DOHH2 (cell line): ENCODE results near the gene TPD52L2.

Experiments used
- H3F3A ChIP-seq: fragments of 200-600 bp; sonication (generic), shearing (Covaris generic); 2 replicates; pipeline ENCODE4 v1.6.0; 2016; ENCODE audit warnings: antibody characterized with exemption, mild to moderate bottlenecking; ENCODE audit not compliant: control insufficient read depth, insufficient read depth
- H3K27ac ChIP-seq: fragments of 200-600 bp; sonication (generic); 2 replicates; pipeline ENCODE4 v1.5.1; 2014; ENCODE audit warnings: low read depth, mild to moderate bottlenecking, low read length, moderate library complexity
- H3K27me3 ChIP-seq: fragments of 200-600 bp; sonication (generic); 2 replicates; pipeline ENCODE4 v1.6.1; 2014; ENCODE audit warnings: mild to moderate bottlenecking, low read length, mixed read lengths; ENCODE audit not compliant: control insufficient read depth
- H3K36me3 ChIP-seq: fragments of 200-600 bp; sonication (generic); 2 replicates; pipeline ENCODE4 v1.6.1; 2014; ENCODE audit warnings: mild to moderate bottlenecking, low read length, moderate library complexity, mixed read lengths; ENCODE audit not compliant: control insufficient read depth
- H3K4me1 ChIP-seq: fragments of 200-600 bp; sonication (generic); 2 replicates; pipeline ENCODE4 v1.6.1; 2014; ENCODE audit warnings: mild to moderate bottlenecking, low read length, mixed read lengths; ENCODE audit not compliant: control insufficient read depth
- H3K4me2 ChIP-seq: fragments of 200-600 bp; sonication (generic); 2 replicates; pipeline ENCODE4 v1.6.0; 2014; ENCODE audit warnings: mild to moderate bottlenecking, low read length, moderate library complexity
- H3K4me3 ChIP-seq: fragments of 200-600 bp; sonication (generic); 2 replicates; pipeline ENCODE4 v1.5.1; 2014; ENCODE audit warnings: mild to moderate bottlenecking, low read length, mixed read lengths
- H3K79me2 ChIP-seq: fragments of 200-600 bp; sonication (generic); 2 replicates; pipeline ENCODE4 v1.6.1; 2014; ENCODE audit warnings: mild to moderate bottlenecking, low read length, mixed read lengths; ENCODE audit not compliant: control insufficient read depth
- H3K9me2 ChIP-seq: fragments of 200-600 bp; sonication (generic); replicated peaks from 2 replicates; pipeline ENCODE4 v1.6.1; 2014; ENCODE audit warnings: mild to moderate bottlenecking, low read length, mixed read lengths; ENCODE audit not compliant: control insufficient read depth
- H3K9me3 ChIP-seq: fragments of 200-600 bp; sonication (generic); 2 replicates; pipeline ENCODE4 v1.6.1; 2014; ENCODE audit warnings: antibody characterized with exemption, low read length, mixed read lengths; ENCODE audit not compliant: control insufficient read depth, insufficient read depth
- H4K20me1 ChIP-seq: fragments of 200-600 bp; sonication (generic); 2 replicates; pipeline ENCODE4 v1.6.0; 2014; ENCODE audit warnings: low read depth, mild to moderate bottlenecking, antibody characterized with exemption, low read length, moderate library complexity; ENCODE audit not compliant: control insufficient read depth, insufficient read depth
- CTCF ChIP-seq: fragments of 200-600 bp; sonication (generic); IDR thresholded peaks from one replicate; pipeline ENCODE4 v1.5.1; 2014; ENCODE audit warnings: antibody characterized with exemption, mild to moderate bottlenecking, low read depth, low read length; ENCODE audit not compliant: poor library complexity, severe bottlenecking
- EZH2phosphoT487 ChIP-seq: fragments of 200-600 bp; sonication (generic); IDR thresholded peaks from 2 replicates; pipeline ENCODE4 v1.6.1; 2017; ENCODE audit warnings: borderline replicate concordance, mild to moderate bottlenecking, antibody characterized with exemption, low read length, moderate library complexity, mixed read lengths

Gene TPD52L2

DNA sequence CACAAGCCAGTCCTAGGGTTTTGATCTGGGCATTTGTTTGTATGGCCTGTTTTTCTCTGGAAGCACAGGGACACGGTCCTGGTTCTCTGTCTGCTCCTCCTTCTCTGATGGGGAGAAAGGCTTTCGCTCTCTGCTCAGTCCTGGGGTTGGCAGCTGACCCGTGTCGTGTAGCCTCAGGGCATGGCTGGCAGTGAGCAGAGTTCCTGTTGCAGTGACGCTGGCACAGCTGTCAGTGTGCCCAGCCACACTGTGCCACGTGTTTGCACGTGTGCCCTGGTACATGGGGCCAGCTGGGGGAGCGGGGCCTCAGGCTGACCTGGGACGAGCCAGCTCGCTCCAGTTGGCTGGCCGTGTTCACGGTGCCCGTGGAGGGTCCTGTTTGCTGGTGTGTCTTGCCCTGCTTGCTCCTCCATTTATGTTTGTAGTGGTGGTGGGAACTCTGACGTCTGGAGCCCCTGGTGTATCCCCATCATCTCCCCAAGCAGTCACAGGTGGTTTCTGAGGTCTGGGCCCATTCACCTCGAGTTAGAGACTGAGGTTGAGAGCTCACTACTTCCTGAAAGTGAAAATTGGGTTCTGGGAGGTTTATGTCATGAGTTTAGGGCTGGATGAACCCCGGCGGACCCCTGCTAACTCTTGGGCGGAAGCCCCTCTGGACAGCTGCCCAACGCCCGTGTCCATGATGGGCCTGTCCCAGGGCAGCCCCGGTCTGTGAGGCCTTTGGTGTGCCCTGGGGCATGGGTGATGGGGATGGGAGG is 19.6 kb downstream of the TPD52L2 start:
- H3K36me3 ChIP-seq: peaks cover 47% of the 10 kb centered on the region
- no peaks in the 10 kb centered on the region for H3F3A ChIP-seq
- H3K9me2 ChIP-seq: no peaks in the 10 kb centered on the region
- H3K4me1 ChIP-seq: no peaks in the 10 kb centered on the region
- H4K20me1 ChIP-seq: no peaks in the 10 kb centered on the region
- no peak overlapping the region for H3K4me2 ChIP-seq
- TF ChIP-seq CTCF: no peak
- no peak for TF ChIP-seq EZH2phosphoT487
- H3K27me3 ChIP-seq: no peaks in the 10 kb centered on the region
- H3K9me3 ChIP-seq: no peaks in the 10 kb centered on the region
- no peak overlapping the region for H3K27ac ChIP-seq
- H3K79me2 ChIP-seq: no peaks in the 10 kb centered on the region
- no peak overlapping the region for H3K4me3 ChIP-seq

GRCh38 chr20:63885264-63886053 is 20.4 kb downstream of the TPD52L2 start:
- Histone ChIP-seq H3K4me1 (no peaks in the 10 kb centered on the region), H4K20me1 (no peaks in the 10 kb centered on the region), H3K36me3 (peaks cover 53% of the 10 kb centered on the region)

GRCh38 chr20:63886054-63886419 is 21.0 kb downstream of the TPD52L2 start:
- Histone ChIP-seq H3K36me3 (peaks cover 58% of the 10 kb centered on the region), H3K9me2 (no peaks in the 10 kb centered on the region), H3K79me2 (no peaks in the 10 kb centered on the region), H3K9me3 (no peaks in the 10 kb centered on the region), H3K4me1 (no peaks in the 10 kb centered on the region), H4K20me1 (no peaks in the 10 kb centered on the region), H3K27ac (no peak overlapping the region), H3K27me3 (no peaks in the 10 kb centered on the region), H3K4me2 (no peak overlapping the region), H3K4me3 (no peak overlapping the region), H3F3A (no peaks in the 10 kb centered on the region)
- TF ChIP-seq EZH2phosphoT487: no peak
- TF ChIP-seq CTCF: no peak

More at GRCh38 chr20:63885264-63886053, 20.4 kb downstream of the TPD52L2 start:
- H3K79me2 ChIP-seq: no peaks in the 10 kb centered on the region
- no peaks in the 10 kb centered on the region for H3F3A ChIP-seq
- no peaks in the 10 kb centered on the region for H3K9me3 ChIP-seq
- TF ChIP-seq EZH2phosphoT487 (no peak), CTCF (no peak)
- no peak overlapping the region for H3K27ac ChIP-seq
- no peak overlapping the region for H3K4me2 ChIP-seq
- H3K4me3 ChIP-seq: no peak overlapping the region
- H3K9me2 ChIP-seq: no peaks in the 10 kb centered on the region
- H3K27me3 ChIP-seq: no peaks in the 10 kb centered on the region
